Gastrocnemius medialis (tissue), 4 donors: ENCODE data around the gene ZBP1. TPM values are rescaled to one million over a fixed set of nuclear protein-coding genes. Genes with fewer than 3 reads are reported as not detected.

Experiments used
- ATAC-seq, 2 donors: fragments of 150-250 bp; one replicate each; pipeline ENCODE4 v1.9.1; 2016
- DNase-seq, 2 donors: peaks; one replicate each; pipeline ENCODE4 v3.0.0-alpha.2; 2019
- H3K27ac ChIP-seq, 4 donors: fragments of 200-600 bp; sonication (generic); 1 replicate in 1 of 4; 2 replicates in 3 of 4; pipeline ENCODE4 v1.5.1; 2016 to 2018; ENCODE audit warnings: mild to moderate bottlenecking in 2 of 4, moderate library complexity in 1 of 4
- H3K27me3 ChIP-seq, 3 donors: fragments of 200-600 bp; sonication (generic) in 2 of 3; 1 replicate in 1 of 3; 2 replicates in 2 of 3; pipeline versions ENCODE4 v1.5.1 to v1.6.0; 2016 to 2019; ENCODE audit warnings: mild to moderate bottlenecking in 1 of 3, moderate library complexity in 1 of 3
- H3K36me3 ChIP-seq, 2 donors: fragments of 200-600 bp; sonication (generic) in 1 of 2; one replicate each; pipeline ENCODE4 v1.5.1; 2017 to 2018
- H3K4me1 ChIP-seq, 2 donors: fragments of 200-600 bp; sonication (generic) in 1 of 2; one replicate each; pipeline ENCODE4 v1.5.1; 2016 to 2017; ENCODE audit warnings: mild to moderate bottlenecking in 2 of 2
- H3K4me3 ChIP-seq, 4 donors: fragments of 200-600 bp; sonication (generic) in 3 of 4; 1 replicate in 1 of 4; 2 replicates in 3 of 4; pipeline ENCODE4 v1.5.1; 2016 to 2019; ENCODE audit warnings: mild to moderate bottlenecking in 2 of 4
- H3K9me3 ChIP-seq, 3 donors: fragments of 200-600 bp; sonication (generic) in 2 of 3; 1 replicate in 1 of 3; 2 replicates in 2 of 3; pipeline ENCODE4 v1.5.1; 2016 to 2019
- POLR2A ChIP-seq, 2 donors: fragments of 450-650 bp; IDR thresholded peaks; one replicate each; pipeline ENCODE4 v1.6.1; 2017; ENCODE audit warnings: antibody characterized with exemption in 2 of 2, mild to moderate bottlenecking in 2 of 2, moderate library complexity in 2 of 2
- in situ Hi-C, 4 donors: fragments of 200-750 bp; cut with MboI; loops; one replicate each; pipeline versions ENCODE4 v1.15.0 to v1.8.0; 2017; ENCODE audit warnings: low sequenced_read_pairs in 4 of 4
- intact Hi-C: fragments of 100-400 bp; cut with DNase I; formaldehyde crosslinking; loops from one replicate; pipeline ENCODE4 v1.15.1; 2023; ENCODE audit warnings: low total_unique reads
- total RNA-seq, 4 donors: library from RNA; depleted of rRNA; stranded (reverse); fragments of >200 nt; gene quantifications; one replicate each; pipeline versions ENCODE4 v1.1.0 to v1.2.3, GENCODE V29; 2016
- TF ChIP-seq, protein P1 (sequence below), 5 experiments: fragments of 450-650 bp in 3 of 5; fragments of 200-600 bp in 2 of 5; sonication (generic) in 2 of 5; IDR thresholded peaks in 4 of 5; conservative IDR thresholded peaks in 1 of 5; 1 replicate in 4 of 5; 2 replicates in 1 of 5; pipeline ENCODE4 v1.5.1; 2016 to 2019; ENCODE audit warnings: antibody characterized with exemption in 5 of 5, mild to moderate bottlenecking in 3 of 5, moderate library complexity in 3 of 5

ZBP1 gene
- total RNA-seq, 4 donors from 2014 or later: not detected

DNA sequence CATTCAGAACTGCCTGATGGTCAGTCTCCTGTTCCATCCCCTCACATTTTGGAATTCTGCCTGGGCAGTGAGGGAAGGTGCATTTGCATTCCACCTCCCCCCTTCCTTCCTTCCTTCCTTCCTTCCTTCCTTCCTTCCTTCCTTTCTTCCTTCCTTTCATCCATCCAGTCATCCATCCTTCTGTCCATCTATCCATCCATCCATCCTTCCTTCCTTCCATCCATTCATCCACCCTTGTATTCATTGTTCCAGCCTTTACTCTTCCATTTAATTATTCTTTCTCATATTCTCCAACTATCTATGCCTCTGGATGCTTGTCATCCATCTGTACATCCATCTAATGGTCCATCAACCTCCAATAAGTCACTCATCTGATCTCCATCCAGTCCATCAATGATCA, 45.3 kb downstream of the ZBP1 start:
- no peak overlapping the region for H3K4me3 ChIP-seq
- in situ Hi-C loops: no loop called here
- H3K36me3 ChIP-seq: no peaks in the 10 kb centered on the region
- ATAC-seq: no peak
- no peak for TF ChIP-seq POLR2A (IDR thresholded peaks at IDR 0.05)
- H3K4me1 ChIP-seq: no peaks in the 10 kb centered on the region
- DNase-seq: no peak
- intact Hi-C loops: no loop called here
- H3K9me3 ChIP-seq: no peaks in the 10 kb centered on the region
- peaks cover 6 to 23% (median 20%) of the 10 kb centered on the region in 3 donors for H3K27me3 ChIP-seq
- H3K27ac ChIP-seq: no peak overlapping the region

DNA sequence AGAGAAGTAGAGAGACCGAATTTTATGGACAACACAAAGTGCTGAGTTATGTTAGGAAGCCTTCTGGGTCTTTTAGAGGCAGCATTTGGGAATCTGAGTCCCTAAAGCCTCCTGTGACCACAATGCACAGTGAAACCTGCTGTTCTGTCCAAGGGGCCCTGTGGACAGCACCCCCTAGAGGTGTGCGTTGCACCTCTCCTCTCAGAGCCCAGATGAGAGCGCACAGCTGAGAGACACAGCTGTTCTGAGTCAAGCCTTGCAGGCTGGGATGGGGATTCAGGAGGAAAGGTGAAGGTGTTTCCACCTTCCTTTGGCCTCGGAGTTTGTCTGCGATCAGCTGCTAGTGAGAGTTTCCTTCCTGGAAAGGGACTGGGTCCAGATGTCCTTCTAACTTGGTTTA, 46.3 kb downstream of the ZBP1 start:
- Histone ChIP-seq H3K36me3 (no peaks in the 10 kb centered on the region), H3K4me1 (no peaks in the 10 kb centered on the region), H3K9me3 (no peaks in the 10 kb centered on the region), H3K27ac (no peak overlapping the region), H3K27me3 (peaks cover 0 to 19% (median 14%) of the 10 kb centered on the region in 3 donors), H3K4me3 (no peak overlapping the region)
- intact Hi-C loops (no loop called here), in situ Hi-C loops (no loop called here)
- ATAC-seq (no peak), DNase-seq (no peak)
- TF ChIP-seq, protein P1, sequence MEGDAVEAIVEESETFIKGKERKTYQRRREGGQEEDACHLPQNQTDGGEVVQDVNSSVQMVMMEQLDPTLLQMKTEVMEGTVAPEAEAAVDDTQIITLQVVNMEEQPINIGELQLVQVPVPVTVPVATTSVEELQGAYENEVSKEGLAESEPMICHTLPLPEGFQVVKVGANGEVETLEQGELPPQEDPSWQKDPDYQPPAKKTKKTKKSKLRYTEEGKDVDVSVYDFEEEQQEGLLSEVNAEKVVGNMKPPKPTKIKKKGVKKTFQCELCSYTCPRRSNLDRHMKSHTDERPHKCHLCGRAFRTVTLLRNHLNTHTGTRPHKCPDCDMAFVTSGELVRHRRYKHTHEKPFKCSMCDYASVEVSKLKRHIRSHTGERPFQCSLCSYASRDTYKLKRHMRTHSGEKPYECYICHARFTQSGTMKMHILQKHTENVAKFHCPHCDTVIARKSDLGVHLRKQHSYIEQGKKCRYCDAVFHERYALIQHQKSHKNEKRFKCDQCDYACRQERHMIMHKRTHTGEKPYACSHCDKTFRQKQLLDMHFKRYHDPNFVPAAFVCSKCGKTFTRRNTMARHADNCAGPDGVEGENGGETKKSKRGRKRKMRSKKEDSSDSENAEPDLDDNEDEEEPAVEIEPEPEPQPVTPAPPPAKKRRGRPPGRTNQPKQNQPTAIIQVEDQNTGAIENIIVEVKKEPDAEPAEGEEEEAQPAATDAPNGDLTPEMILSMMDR (IDR thresholded peaks at IDR 0.05 in 4 of 5, conservative IDR thresholded peaks at IDR 0.05 in 1 of 5): no peak
- no peak for TF ChIP-seq POLR2A (IDR thresholded peaks at IDR 0.05)

DNA sequence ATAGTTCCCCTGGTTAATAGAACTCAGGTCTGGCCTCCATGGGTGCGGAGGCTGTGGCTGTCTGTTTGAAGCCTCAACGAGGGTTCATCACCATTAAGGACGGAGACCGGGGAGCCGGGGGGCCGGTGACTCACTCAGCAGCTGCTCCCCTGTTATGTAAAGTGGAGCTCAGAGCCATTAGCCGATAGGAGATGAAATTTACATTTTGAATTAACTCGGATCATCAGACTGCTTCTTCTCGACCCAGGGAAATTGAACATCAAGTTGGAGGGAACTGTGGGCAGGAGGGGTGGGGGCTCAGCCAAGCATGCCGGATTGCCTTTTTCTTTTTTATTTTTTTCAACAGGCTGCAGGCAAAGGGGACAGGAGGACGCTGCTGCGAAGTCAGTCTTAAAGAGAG, 47.0 kb downstream of the ZBP1 start:
- intact Hi-C loops: no loop called here
- ATAC-seq: no peak
- in situ Hi-C loops: no loop called here
- Histone ChIP-seq H3K27ac (no peak overlapping the region), H3K9me3 (no peaks in the 10 kb centered on the region), H3K27me3 (peaks cover 0 to 14% (median 13%) of the 10 kb centered on the region in 3 donors), H3K4me1 (no peaks in the 10 kb centered on the region), H3K4me3 (no peak overlapping the region), H3K36me3 (no peaks in the 10 kb centered on the region)
- DNase-seq: no peak
- TF ChIP-seq, protein P1 (IDR thresholded peaks at IDR 0.05 in 4 of 5, conservative IDR thresholded peaks at IDR 0.05 in 1 of 5): no peak

DNA sequence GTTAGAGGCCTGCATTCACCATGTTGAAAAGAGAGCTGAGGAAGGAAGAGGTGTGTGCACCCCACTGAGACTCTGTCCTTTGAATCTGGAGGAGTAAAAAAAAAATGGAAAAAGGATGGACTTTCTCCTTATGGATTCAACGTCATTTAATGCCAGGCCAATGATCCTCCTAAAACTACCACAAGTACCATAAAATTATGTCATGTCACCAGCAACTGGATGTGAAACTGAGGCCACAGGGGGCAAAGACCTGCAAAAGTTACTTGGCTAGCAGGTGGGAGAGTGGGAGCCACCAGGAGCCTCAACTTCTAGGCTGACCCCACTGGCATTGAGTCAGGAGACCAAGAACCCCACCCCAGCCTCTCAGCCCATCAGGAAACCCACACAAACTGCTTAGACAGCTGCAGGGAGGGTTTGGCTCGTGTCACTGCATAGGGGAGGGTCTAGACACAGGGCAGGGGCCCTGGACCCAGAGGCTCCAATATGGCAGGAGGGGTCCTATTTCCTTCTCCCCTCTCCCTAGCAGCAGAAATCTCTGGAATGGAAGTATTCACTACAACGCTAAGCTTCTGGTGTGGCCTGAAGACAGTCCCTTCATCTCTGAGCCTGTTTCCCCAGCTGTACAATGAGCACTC, 48.3 kb downstream of the ZBP1 start:
- H3K4me3 ChIP-seq: no peak overlapping the region
- H3K36me3 ChIP-seq: no peaks in the 10 kb centered on the region
- no peaks in the 10 kb centered on the region for H3K4me1 ChIP-seq
- H3K27ac ChIP-seq: no peak overlapping the region
- in situ Hi-C loops (no loop called here), intact Hi-C loops (no loop called here)
- DNase-seq (no peak), ATAC-seq (no peak)
- H3K9me3 ChIP-seq: no peaks in the 10 kb centered on the region
- peaks cover 5 to 17% (median 7%) of the 10 kb centered on the region in 3 donors for H3K27me3 ChIP-seq
- TF ChIP-seq, protein P1 (IDR thresholded peaks at IDR 0.05 in 4 of 5, conservative IDR thresholded peaks at IDR 0.05 in 1 of 5): no peak
- no peak for TF ChIP-seq POLR2A (IDR thresholded peaks at IDR 0.05)

DNA sequence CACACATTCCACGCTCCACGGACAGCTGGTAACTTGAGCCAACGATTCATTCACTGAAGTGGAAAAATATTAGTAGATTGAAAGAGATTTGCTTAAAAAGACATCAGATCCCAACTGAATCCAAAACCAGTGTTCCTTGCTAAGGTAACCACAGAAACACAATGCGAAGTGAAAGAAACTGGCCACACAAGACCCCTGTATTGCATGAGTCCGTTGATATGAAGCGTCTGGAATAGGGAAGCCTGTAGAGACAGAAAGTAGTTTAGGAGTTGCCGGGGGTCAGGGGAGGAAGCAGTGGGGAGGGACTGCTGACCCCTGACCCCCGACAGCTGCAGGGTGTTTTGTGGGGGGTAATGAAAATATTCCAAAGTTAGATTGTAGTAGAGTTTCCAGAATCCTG, 49.3 kb downstream of the ZBP1 start:
- Histone ChIP-seq H3K4me1 (no peaks in the 10 kb centered on the region), H3K4me3 (no peak overlapping the region), H3K27me3 (peaks cover 5 to 17% (median 7%) of the 10 kb centered on the region in 3 donors), H3K9me3 (no peaks in the 10 kb centered on the region), H3K36me3 (no peaks in the 10 kb centered on the region), H3K27ac (no peak overlapping the region)
- TF ChIP-seq, protein P1 (IDR thresholded peaks at IDR 0.05 in 4 of 5, conservative IDR thresholded peaks at IDR 0.05 in 1 of 5): no peak
- no peak for TF ChIP-seq POLR2A (IDR thresholded peaks at IDR 0.05)
- DNase-seq: no peak
- intact Hi-C loops: no loop called here
- in situ Hi-C loops: no loop called here
- ATAC-seq: no peak
